D721Med (cell line): Measurements from ENCODE around the gene MT1HL1.

Experiments
- DNase-seq: peaks from one replicate; pipeline ENCODE4 v3.0.0; 2011; ENCODE audit warnings: low spot score; ENCODE audit not compliant: insufficient read length
- FAIRE-seq: peaks from 2 replicates; lab custom pipeline; 2011; peaks lifted over from hg19 to GRCh38; lab: Jason Lieb, UNC
- CTCF ChIP-seq: IDR thresholded peaks from 2 replicates; pipeline ENCODE4 v1.5.1; 2012; ENCODE audit warnings: mild to moderate bottlenecking, control low read depth; ENCODE audit not compliant: insufficient read depth; ENCODE audit errors: missing control alignments

Gene MT1HL1

GRCh38 chr1:236957235-236957634 lies 47.0 kb downstream of the MT1HL1 start:
- no peak for TF ChIP-seq CTCF

More at GRCh38 chr1:236957235-236957634, 47.0 kb downstream of the MT1HL1 start:
- FAIRE-seq (no peak), DNase-seq (no peak)
